A549 (cell line): ENCODE measurements around the gene PPP1R12B. TPM values are rescaled to one million over a fixed set of nuclear protein-coding genes. Genes with fewer than 3 reads are reported as not detected.
A peak's percentile ranks its signal among the peaks of the same experiment; 100 is the strongest.

Experiments
- ATAC-seq, 2 experiments: fragments of 200-7000 bp in 1 of 2; fragments of >200 bp in 1 of 2; cut with Nextera tagmentation in 1 of 2; cut with Tn5 transposase in 1 of 2; 3 replicates each; pipeline versions ENCODE4 v1.8.0 to v1.9.1; 2018 to 2020; ENCODE audit warnings: mild to moderate bottlenecking in 1 of 2, moderate library complexity in 1 of 2
- CTCF ChIA-PET: fragments of 300-600 bp; sonication (Branson Sonifier 250); formaldehyde crosslinking; extraction: SDS; loops from one replicate; lab custom pipeline; 2021; ENCODE audit warnings: antibody characterized with exemption, inconsistent platforms; lab: Yijun Ruan, JAX
- POLR2A ChIA-PET: fragments of 350-600 bp; formaldehyde crosslinking; extraction: SDS; loops from one replicate; lab custom pipeline; 2021; ENCODE audit warnings: antibody characterized with exemption, inconsistent platforms; lab: Yijun Ruan, JAX
- DNase-seq, 2 experiments: peaks; one replicate each; pipeline versions ENCODE4 v3.0.0 to v3.0.0-alpha.2; 2011 to 2016; ENCODE audit warnings: low read depth in 1 of 2, low spot score in 1 of 2
- FAIRE-seq: peaks from 2 replicates; lab custom pipeline; 2011; peaks lifted over from hg19 to GRCh38; lab: Jason Lieb, UNC
- H3K27ac ChIP-seq, 2 experiments: fragments of >200 bp; sonication (Bioruptor Twin); formaldehyde crosslinking; 3 replicates each; pipeline ENCODE4 v1.5.1; 2016 to 2017
- H3K4me1 ChIP-seq: fragments of >200 bp; sonication (Bioruptor Twin); formaldehyde crosslinking; 3 replicates; pipeline ENCODE4 v1.6.1; 2016
- H3K4me2 ChIP-seq: fragments of >200 bp; sonication (Bioruptor Twin); formaldehyde crosslinking; 3 replicates; pipeline ENCODE4 v1.6.1; 2016
- H3K4me3 ChIP-seq: fragments of >200 bp; sonication (Bioruptor Twin); formaldehyde crosslinking; 3 replicates; pipeline ENCODE4 v1.5.1; 2016
- H3K9me3 ChIP-seq: fragments of >200 bp; sonication (Bioruptor Twin); formaldehyde crosslinking; 3 replicates; pipeline ENCODE4 v1.6.1; 2016
- BCL3 ChIP-seq: fragments of >200 bp; sonication (Bioruptor Twin); formaldehyde crosslinking; IDR thresholded peaks from 3 replicates; pipeline ENCODE4 v1.6.1; 2016
- BHLHE40 ChIP-seq: IDR thresholded peaks from 2 replicates; pipeline ENCODE4 v1.6.1; 2012; ENCODE audit warnings: low read depth, low read length, inconsistent platforms
- CBX8 ChIP-seq: fragments of 200-600 bp; sonication (generic); IDR thresholded peaks from 2 replicates; pipeline ENCODE4 v1.6.1; 2016
- CHD2 ChIP-seq: fragments of 150-350 bp; IDR thresholded peaks from 2 replicates; pipeline ENCODE4 v1.6.1; 2014; ENCODE audit warnings: low read length; ENCODE audit not compliant: partially characterized antibody
- EP300 ChIP-seq, 2 experiments: fragments of >200 bp; sonication (Bioruptor Twin); formaldehyde crosslinking; IDR thresholded peaks; 2 replicates in 1 of 2; 3 replicates in 1 of 2; pipeline ENCODE4 v1.6.1; 2016 to 2017
- ESRRA ChIP-seq: fragments of 150-350 bp; IDR thresholded peaks from 2 replicates; pipeline ENCODE4 v1.6.1; 2014; ENCODE audit warnings: mild to moderate bottlenecking, low read length, borderline replicate concordance
- FOSB ChIP-seq: fragments of 250-450 bp; sonication (Bioruptor Pico); IDR thresholded peaks from 2 replicates; pipeline ENCODE4 v1.5.0; 2020; ENCODE audit warnings: mild to moderate bottlenecking, moderate library complexity
- FOSL2 ChIP-seq, 2 experiments: fragments of 450-650 bp in 1 of 2; fragments of >200 bp in 1 of 2; sonication (Bioruptor Twin) in 1 of 2; formaldehyde crosslinking; IDR thresholded peaks; 2 replicates each; pipeline versions ENCODE4 v1.5.0 to v1.6.1; 2016 to 2020; ENCODE audit warnings: mild to moderate bottlenecking in 1 of 2, moderate library complexity in 1 of 2
- GATA3 ChIP-seq: IDR thresholded peaks from 2 replicates; pipeline ENCODE4 v1.6.1; 2012; ENCODE audit warnings: borderline replicate concordance
- HDAC2 ChIP-seq: fragments of 200-600 bp; sonication (generic); IDR thresholded peaks from 2 replicates; pipeline ENCODE4 v1.6.1; 2016
- HOXB5 ChIP-seq: fragments of 250-450 bp; sonication (Bioruptor Pico); IDR thresholded peaks from 2 replicates; pipeline ENCODE4 v1.5.0; 2020; ENCODE audit warnings: mild to moderate bottlenecking, moderate library complexity
- JUN ChIP-seq, 2 experiments: fragments of >200 bp; sonication (Bioruptor Twin); formaldehyde crosslinking; IDR thresholded peaks; 2 replicates in 1 of 2; 3 replicates in 1 of 2; pipeline ENCODE4 v1.6.1; 2016 to 2017
- JUNB ChIP-seq: fragments of >200 bp; sonication (Bioruptor Twin); formaldehyde crosslinking; IDR thresholded peaks from 2 replicates; pipeline ENCODE4 v1.6.1; 2016
- MAFK ChIP-seq: fragments of 450-650 bp; IDR thresholded peaks from 2 replicates; pipeline ENCODE4 v1.6.1; 2014; ENCODE audit not compliant: partially characterized antibody
- MAX ChIP-seq: IDR thresholded peaks from 2 replicates; pipeline ENCODE4 v1.6.1; 2012
- MYC ChIP-seq: IDR thresholded peaks from 2 replicates; pipeline ENCODE4 v1.6.1; 2012; ENCODE audit warnings: mild to moderate bottlenecking, inconsistent platforms, low read length, improper control_type of control experiment, borderline replicate concordance
- POLR2AphosphoS2 ChIP-seq: conservative IDR thresholded peaks from 2 replicates; pipeline ENCODE4 v1.6.1; 2012; ENCODE audit warnings: low read length, improper control_type of control experiment, inconsistent platforms
- RAD21 ChIP-seq, 2 experiments: fragments of >200 bp in 1 of 2; sonication (Bioruptor Twin) in 1 of 2; formaldehyde crosslinking in 1 of 2; IDR thresholded peaks in 1 of 2; conservative IDR thresholded peaks in 1 of 2; 2 replicates in 1 of 2; 3 replicates in 1 of 2; pipeline ENCODE4 v1.6.1; 2012 to 2018; ENCODE audit warnings: inconsistent platforms in 1 of 2
- RFX5 ChIP-seq: fragments of 450-650 bp; IDR thresholded peaks from 2 replicates; pipeline ENCODE4 v1.7.1; 2014; ENCODE audit warnings: antibody characterized with exemption, mild to moderate bottlenecking, moderate library complexity
- RNF2 ChIP-seq: fragments of 200-600 bp; sonication (generic); IDR thresholded peaks from 2 replicates; pipeline ENCODE4 v1.6.1; 2016; ENCODE audit warnings: low read depth, mild to moderate bottlenecking, antibody characterized with exemption, moderate library complexity, borderline replicate concordance
- SREBF2 ChIP-seq: fragments of 450-650 bp; IDR thresholded peaks from 2 replicates; pipeline ENCODE4 v1.6.1; 2014; ENCODE audit warnings: mild to moderate bottlenecking, moderate library complexity
- TFCP2L1 ChIP-seq: fragments of 250-450 bp; sonication (Bioruptor Pico); IDR thresholded peaks from 2 replicates; pipeline ENCODE4 v1.5.0; 2021; ENCODE audit warnings: mild to moderate bottlenecking
- TP53 ChIP-seq: fragments of 250-450 bp; sonication (Bioruptor Pico); IDR thresholded peaks from 2 replicates; pipeline ENCODE4 v1.5.0; 2021; ENCODE audit warnings: mild to moderate bottlenecking, moderate library complexity
- ZFP36 ChIP-seq: fragments of 450-650 bp; IDR thresholded peaks from 2 replicates; pipeline ENCODE4 v1.6.1; 2014; ENCODE audit warnings: borderline replicate concordance; ENCODE audit not compliant: partially characterized antibody
- ZNF302 ChIP-seq: fragments of 250-450 bp; sonication (Bioruptor Pico); IDR thresholded peaks from 2 replicates; pipeline ENCODE4 v1.9.0; 2021; ENCODE audit warnings: inconsistent platforms, mild to moderate bottlenecking, moderate library complexity
- ZSCAN20 ChIP-seq: fragments of 250-450 bp; sonication (Bioruptor Pico); IDR thresholded peaks from 2 replicates; pipeline ENCODE4 v1.8.0; 2022; ENCODE audit warnings: mild to moderate bottlenecking, moderate library complexity
- WGBS: methylation state at CpG from one replicate; pipeline ENCODE4 v1.1.6; 2017; ENCODE audit errors: missing lambda C conversion rate; 5-methylcytosine and 5-hydroxymethylcytosine counted together
- polyA plus RNA-seq, 4 experiments: library from polyadenylated mRNA; depleted of rRNA in 3 of 4; stranded (reverse); fragments of >200 nt; fragmentation: RNase III in 1 of 4; extraction: RNeasy Plus Mini Kit Qiagen cat#74134 plus additional on column Dnase treatment in 1 of 4; gene quantifications; 2 replicates in 3 of 4; 3 replicates in 1 of 4; pipeline ENCODE4 v1.2.3, GENCODE V29; 2011 to 2017
- TF ChIP-seq, protein P1 (sequence below): fragments of 250-450 bp; sonication (Bioruptor Pico); IDR thresholded peaks from 2 replicates; pipeline ENCODE4 v1.5.0; 2021; ENCODE audit warnings: mild to moderate bottlenecking, moderate library complexity, borderline replicate concordance
- TF ChIP-seq, protein P2 (sequence below): fragments of >200 bp; sonication (Bioruptor Twin); formaldehyde crosslinking; IDR thresholded peaks from 2 replicates; pipeline ENCODE4 v1.6.1; 2016
- TF ChIP-seq, protein P3 (sequence below): fragments of 150-350 bp; IDR thresholded peaks from 2 replicates; pipeline ENCODE4 v1.6.1; 2014; ENCODE audit warnings: low read depth, mild to moderate bottlenecking, low read length
- TF ChIP-seq, protein P4 (sequence below): IDR thresholded peaks from 2 replicates; pipeline ENCODE4 v1.6.1; 2012
- TF ChIP-seq, protein P5 (sequence below): fragments of >200 bp; sonication (Bioruptor Twin); formaldehyde crosslinking; IDR thresholded peaks from 3 replicates; pipeline ENCODE4 v1.5.1; 2016
- TF ChIP-seq, protein P6 (sequence below): fragments of 450-650 bp; IDR thresholded peaks from 2 replicates; pipeline ENCODE4 v1.6.1; 2014; ENCODE audit warnings: antibody characterized with exemption

The PPP1R12B gene
- polyA plus RNA-seq, 2 of the 4 experiments (the other 2 are of a cell fraction), result 3.3 to 12.1 TPM

GRCh38 chr1:202589190-202589930 is 240.9 kb downstream of the PPP1R12B start:
- H3K4me1 ChIP-seq, result peaks cover 65% of the 10 kb centered on the region
- H3K4me3 ChIP-seq, result 0 out of 3 replicates have a peak overlapping the region, but pooled peaks have one; percentile 3
- 19% methylated on average over 8 of the region's 8 CpGs for WGBS
- no peaks in the 10 kb centered on the region for H3K9me3 ChIP-seq
- peak; percentile 94 to 95 for ATAC-seq
- H3K4me2 ChIP-seq, result peak overlapping the region; percentile 67
- H3K27ac ChIP-seq, result peak overlapping the region; percentile 80 to 86
- peak; percentile 39 for FAIRE-seq
- ChIA-PET CTCF (interaction anchor here (1.1 to 11.2 kb wide), 5 partner anchors 11 to 126 kb away, joined by 3 to 91 read pairs (median 7); no protein-coding TSS in a partner anchor), POLR2A (no interaction called here)
- peak; percentile 93 to 96 for DNase-seq
- TF ChIP-seq MYC, result peak; percentile 51; the same call in 1 of the 2 replicates
- no peak for TF ChIP-seq ZFP36
- no peak for TF ChIP-seq POLR2AphosphoS2
- TF ChIP-seq EP300 (IDR thresholded peaks at IDR 0.05), result peak; percentile 65 to 66; a peak in 2 of 5 replicates
- no peak for TF ChIP-seq CHD2
- TF ChIP-seq GATA3, result peak; percentile 70; the same call in 1 of the 2 replicates
- TF ChIP-seq BCL3, result 0 out of 3 replicates have a peak, but pooled peaks have one; percentile 17
- TF ChIP-seq RAD21 (conservative IDR thresholded peaks at IDR 0.05 in 1 of 2, IDR thresholded peaks at IDR 0.05 in 1 of 2), result peak; percentile 13 to 52; a peak in 4 of 5 replicates
- TF ChIP-seq, protein P1, sequence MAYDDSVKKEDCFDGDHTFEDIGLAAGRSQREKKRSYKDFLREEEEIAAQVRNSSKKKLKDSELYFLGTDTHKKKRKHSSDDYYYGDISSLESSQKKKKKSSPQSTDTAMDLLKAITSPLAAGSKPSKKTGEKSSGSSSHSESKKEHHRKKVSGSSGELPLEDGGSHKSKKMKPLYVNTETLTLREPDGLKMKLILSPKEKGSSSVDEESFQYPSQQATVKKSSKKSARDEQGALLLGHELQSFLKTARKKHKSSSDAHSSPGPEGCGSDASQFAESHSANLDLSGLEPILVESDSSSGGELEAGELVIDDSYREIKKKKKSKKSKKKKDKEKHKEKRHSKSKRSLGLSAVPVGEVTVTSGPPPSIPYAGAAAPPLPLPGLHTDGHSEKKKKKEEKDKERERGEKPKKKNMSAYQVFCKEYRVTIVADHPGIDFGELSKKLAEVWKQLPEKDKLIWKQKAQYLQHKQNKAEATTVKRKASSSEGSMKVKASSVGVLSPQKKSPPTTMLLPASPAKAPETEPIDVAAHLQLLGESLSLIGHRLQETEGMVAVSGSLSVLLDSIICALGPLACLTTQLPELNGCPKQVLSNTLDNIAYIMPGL (CRISPR knock-in tag), result no peak
- no peak for TF ChIP-seq RFX5
- peak; percentile 34; the same call in 1 of the 2 replicates for TF ChIP-seq FOSL2 (IDR thresholded peaks at IDR 0.05)
- peak; percentile 82 for TF ChIP-seq FOSL2 (CRISPR knock-in tag; IDR thresholded peaks at IDR 0.05)
- no peak for TF ChIP-seq BHLHE40
- TF ChIP-seq HDAC2, result no peak
- TF ChIP-seq, protein P2, sequence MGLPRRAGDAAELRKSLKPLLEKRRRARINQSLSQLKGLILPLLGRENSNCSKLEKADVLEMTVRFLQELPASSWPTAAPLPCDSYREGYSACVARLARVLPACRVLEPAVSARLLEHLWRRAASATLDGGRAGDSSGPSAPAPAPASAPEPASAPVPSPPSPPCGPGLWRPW, result no peak
- TF ChIP-seq, protein P3, sequence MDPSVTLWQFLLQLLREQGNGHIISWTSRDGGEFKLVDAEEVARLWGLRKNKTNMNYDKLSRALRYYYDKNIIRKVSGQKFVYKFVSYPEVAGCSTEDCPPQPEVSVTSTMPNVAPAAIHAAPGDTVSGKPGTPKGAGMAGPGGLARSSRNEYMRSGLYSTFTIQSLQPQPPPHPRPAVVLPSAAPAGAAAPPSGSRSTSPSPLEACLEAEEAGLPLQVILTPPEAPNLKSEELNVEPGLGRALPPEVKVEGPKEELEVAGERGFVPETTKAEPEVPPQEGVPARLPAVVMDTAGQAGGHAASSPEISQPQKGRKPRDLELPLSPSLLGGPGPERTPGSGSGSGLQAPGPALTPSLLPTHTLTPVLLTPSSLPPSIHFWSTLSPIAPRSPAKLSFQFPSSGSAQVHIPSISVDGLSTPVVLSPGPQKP, result no peak
- TF ChIP-seq MAFK, result no peak
- no peak for TF ChIP-seq RNF2
- TF ChIP-seq, protein P4, sequence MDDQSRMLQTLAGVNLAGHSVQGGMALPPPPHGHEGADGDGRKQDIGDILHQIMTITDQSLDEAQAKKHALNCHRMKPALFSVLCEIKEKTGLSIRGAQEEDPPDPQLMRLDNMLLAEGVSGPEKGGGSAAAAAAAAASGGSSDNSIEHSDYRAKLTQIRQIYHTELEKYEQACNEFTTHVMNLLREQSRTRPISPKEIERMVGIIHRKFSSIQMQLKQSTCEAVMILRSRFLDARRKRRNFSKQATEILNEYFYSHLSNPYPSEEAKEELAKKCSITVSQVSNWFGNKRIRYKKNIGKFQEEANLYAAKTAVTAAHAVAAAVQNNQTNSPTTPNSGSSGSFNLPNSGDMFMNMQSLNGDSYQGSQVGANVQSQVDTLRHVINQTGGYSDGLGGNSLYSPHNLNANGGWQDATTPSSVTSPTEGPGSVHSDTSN, result no peak
- TF ChIP-seq ZSCAN20 (CRISPR knock-in tag), result no peak
- TF ChIP-seq, protein P5, sequence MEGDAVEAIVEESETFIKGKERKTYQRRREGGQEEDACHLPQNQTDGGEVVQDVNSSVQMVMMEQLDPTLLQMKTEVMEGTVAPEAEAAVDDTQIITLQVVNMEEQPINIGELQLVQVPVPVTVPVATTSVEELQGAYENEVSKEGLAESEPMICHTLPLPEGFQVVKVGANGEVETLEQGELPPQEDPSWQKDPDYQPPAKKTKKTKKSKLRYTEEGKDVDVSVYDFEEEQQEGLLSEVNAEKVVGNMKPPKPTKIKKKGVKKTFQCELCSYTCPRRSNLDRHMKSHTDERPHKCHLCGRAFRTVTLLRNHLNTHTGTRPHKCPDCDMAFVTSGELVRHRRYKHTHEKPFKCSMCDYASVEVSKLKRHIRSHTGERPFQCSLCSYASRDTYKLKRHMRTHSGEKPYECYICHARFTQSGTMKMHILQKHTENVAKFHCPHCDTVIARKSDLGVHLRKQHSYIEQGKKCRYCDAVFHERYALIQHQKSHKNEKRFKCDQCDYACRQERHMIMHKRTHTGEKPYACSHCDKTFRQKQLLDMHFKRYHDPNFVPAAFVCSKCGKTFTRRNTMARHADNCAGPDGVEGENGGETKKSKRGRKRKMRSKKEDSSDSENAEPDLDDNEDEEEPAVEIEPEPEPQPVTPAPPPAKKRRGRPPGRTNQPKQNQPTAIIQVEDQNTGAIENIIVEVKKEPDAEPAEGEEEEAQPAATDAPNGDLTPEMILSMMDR, result no peak
- TF ChIP-seq JUN (IDR thresholded peaks at IDR 0.05), result peak; percentile 66 to 74; a peak in 4 of 5 replicates
- peak; percentile 66; the same call in 1 of the 2 replicates for TF ChIP-seq MAX
- peak; percentile 76 for TF ChIP-seq JUNB
- TF ChIP-seq HOXB5 (CRISPR knock-in tag), result peak; percentile 54; the same call in 1 of the 2 replicates
- no peak for TF ChIP-seq TP53 (CRISPR knock-in tag)
- TF ChIP-seq SREBF2, result no peak
- no peak for TF ChIP-seq CBX8
- TF ChIP-seq ZNF302 (CRISPR knock-in tag), result no peak
- no peak for TF ChIP-seq TFCP2L1
- TF ChIP-seq, protein P6, sequence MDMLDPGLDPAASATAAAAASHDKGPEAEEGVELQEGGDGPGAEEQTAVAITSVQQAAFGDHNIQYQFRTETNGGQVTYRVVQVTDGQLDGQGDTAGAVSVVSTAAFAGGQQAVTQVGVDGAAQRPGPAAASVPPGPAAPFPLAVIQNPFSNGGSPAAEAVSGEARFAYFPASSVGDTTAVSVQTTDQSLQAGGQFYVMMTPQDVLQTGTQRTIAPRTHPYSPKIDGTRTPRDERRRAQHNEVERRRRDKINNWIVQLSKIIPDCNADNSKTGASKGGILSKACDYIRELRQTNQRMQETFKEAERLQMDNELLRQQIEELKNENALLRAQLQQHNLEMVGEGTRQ, result peak; percentile 83
- TF ChIP-seq ESRRA, result no peak
- TF ChIP-seq FOSB, result no peak
